K562 treated with DMSO at 1 percent for 4 hours (cell line): Measurements from ENCODE around the gene UGT2B17. TPM values are rescaled to one million over a fixed set of nuclear protein-coding genes. Genes with fewer than 3 reads are reported as not detected.

Experiments
- total RNA-seq: library from RNA; unstranded; fragments of 300-600 nt; gene quantifications from 2 replicates; pipeline ENCODE4 v1.2.3, GENCODE V29; 2022; ENCODE audit not compliant: insufficient read depth

Gene UGT2B17
- total RNA-seq: not detected in 2 replicates

DNA sequence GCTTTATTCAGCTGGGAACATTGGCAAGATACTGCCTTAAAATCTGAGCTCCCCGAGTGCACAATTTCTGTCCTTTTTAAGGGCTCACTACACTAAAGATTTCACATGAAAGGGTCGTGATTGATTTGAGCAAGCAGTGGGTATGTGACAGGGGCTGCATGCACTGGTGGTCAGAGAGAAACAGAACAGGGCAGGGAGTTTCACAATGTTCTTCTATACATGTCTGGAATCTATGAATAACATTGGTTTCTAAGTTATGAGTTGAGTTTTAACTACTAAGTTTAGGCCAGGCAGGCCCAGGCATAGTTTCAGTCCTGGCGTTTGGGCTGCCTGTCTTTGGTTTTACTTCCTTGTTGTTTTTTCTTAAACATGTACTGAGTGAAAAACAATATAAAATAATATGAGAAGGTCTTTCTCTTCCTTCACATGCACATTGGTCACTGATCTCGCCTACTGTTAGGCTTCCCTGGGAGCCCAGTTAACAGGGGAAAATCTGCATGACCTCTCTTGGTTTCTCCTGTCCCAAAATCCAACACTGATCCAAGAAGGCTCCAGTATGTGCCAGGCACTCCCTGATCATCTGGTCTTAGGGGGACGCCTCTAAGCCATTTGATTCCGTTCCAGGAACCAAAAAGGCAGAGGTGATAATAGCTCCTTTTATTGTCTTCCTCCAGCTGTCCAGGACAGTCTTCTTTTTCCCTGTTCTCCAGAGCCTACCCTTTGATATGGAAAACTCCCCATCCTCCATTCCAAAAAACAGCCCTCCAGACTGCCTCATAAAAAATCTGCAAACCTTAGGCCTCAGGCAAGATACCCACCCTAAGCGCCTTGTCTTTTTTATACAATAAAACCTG, at the start of gene UGT2B17:
Gene UGT2B17 (minus strand): TSS at position 51 of the 854 bp plus-strand sequence. CDS start 7,838 bp downstream, outside the sequence.

Other genes with a start within 250 kb of the UGT2B17 start
- 30.9 and 34.9 TPM in 2 replicates for gene YTHDC1, start 226.2 kb downstream of the UGT2B17 start, total RNA-seq
- gene TMPRSS11E, start 128.9 kb downstream of the UGT2B17 start, total RNA-seq: not detected in 2 replicates
- not detected in 2 replicates for gene UGT2B15, start 94.3 kb upstream of the UGT2B17 start, total RNA-seq
- not detected in 2 replicates for gene UGT2B10, start 239.7 kb upstream of the UGT2B17 start, total RNA-seq